Gastroesophageal sphincter (tissue), 3 donors: Measurements from ENCODE around the gene MIB1.

ENCODE experiments used
- POLR2A ChIP-seq, 2 donors: fragments of 450-650 bp; IDR thresholded peaks; one replicate each; pipeline ENCODE4 v1.6.1; 2017; ENCODE audit warnings: antibody characterized with exemption in 2 of 2, mild to moderate bottlenecking in 2 of 2, moderate library complexity in 1 of 2
- TF ChIP-seq, protein P1 (sequence below), 4 experiments: fragments of 200-600 bp in 2 of 4; fragments of 450-650 bp in 2 of 4; sonication (generic) in 1 of 4; IDR thresholded peaks; one replicate each; pipeline ENCODE4 v1.5.1; 2017 to 2019; ENCODE audit warnings: antibody characterized with exemption in 4 of 4, mild to moderate bottlenecking in 2 of 4, moderate library complexity in 2 of 4

DNA sequence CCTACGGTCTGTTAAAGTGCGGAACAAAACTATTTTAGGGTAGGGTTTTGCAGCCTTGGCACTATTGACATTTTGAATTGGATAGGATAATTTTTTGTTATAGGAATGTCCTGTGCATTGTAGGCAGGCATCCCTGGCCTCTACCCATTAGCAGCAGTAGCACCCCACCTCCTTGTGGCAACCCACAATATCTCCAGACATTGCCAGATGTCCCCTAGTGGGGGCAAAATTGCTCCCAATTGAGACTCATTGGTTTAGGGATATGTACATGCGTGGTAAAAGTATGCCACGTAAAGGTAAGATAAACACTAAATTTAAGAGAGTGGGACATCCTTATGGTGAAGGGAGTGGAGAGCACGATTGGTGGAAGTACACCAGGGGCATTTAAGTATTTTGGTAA, 4.6 kb downstream of the MIB1 start:
- TF ChIP-seq, protein P1, sequence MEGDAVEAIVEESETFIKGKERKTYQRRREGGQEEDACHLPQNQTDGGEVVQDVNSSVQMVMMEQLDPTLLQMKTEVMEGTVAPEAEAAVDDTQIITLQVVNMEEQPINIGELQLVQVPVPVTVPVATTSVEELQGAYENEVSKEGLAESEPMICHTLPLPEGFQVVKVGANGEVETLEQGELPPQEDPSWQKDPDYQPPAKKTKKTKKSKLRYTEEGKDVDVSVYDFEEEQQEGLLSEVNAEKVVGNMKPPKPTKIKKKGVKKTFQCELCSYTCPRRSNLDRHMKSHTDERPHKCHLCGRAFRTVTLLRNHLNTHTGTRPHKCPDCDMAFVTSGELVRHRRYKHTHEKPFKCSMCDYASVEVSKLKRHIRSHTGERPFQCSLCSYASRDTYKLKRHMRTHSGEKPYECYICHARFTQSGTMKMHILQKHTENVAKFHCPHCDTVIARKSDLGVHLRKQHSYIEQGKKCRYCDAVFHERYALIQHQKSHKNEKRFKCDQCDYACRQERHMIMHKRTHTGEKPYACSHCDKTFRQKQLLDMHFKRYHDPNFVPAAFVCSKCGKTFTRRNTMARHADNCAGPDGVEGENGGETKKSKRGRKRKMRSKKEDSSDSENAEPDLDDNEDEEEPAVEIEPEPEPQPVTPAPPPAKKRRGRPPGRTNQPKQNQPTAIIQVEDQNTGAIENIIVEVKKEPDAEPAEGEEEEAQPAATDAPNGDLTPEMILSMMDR (IDR thresholded peaks at IDR 0.05) = no peak
- no peak for TF ChIP-seq POLR2A (IDR thresholded peaks at IDR 0.05)
